Small intestine (tissue), 7 donors: ENCODE results near the gene PVALB. TPM values are rescaled to one million over a fixed set of nuclear protein-coding genes. Genes with fewer than 3 reads are reported as not detected.

Experiments
- DNase-seq, 2 donors: peaks; one replicate each; pipeline versions ENCODE4 v3.0.0 to v3.0.0-alpha.2; 2013
- FAIRE-seq: peaks from 2 replicates; lab custom pipeline; 2012; peaks lifted over from hg19 to GRCh38; lab: Jason Lieb, UNC
- H3K27ac ChIP-seq, 3 donors: one replicate each; pipeline ENCODE4 v1.5.1; 2013; ENCODE audit warnings: low read length in 2 of 3, mild to moderate bottlenecking in 2 of 3, control low read depth in 1 of 3, inconsistent platforms in 1 of 3, low read depth in 1 of 3, moderate library complexity in 1 of 3
- H3K27me3 ChIP-seq, 3 donors: one replicate each; pipeline ENCODE4 v1.6.1; 2013; ENCODE audit warnings: low read length in 3 of 3, inconsistent platforms in 1 of 3; ENCODE audit not compliant: control insufficient read depth in 3 of 3, insufficient read depth in 3 of 3
- H3K36me3 ChIP-seq, 3 donors: one replicate each; pipeline ENCODE4 v1.6.1; 2013; ENCODE audit warnings: low read length in 3 of 3, inconsistent platforms in 1 of 3, low read depth in 1 of 3, mild to moderate bottlenecking in 1 of 3, moderate library complexity in 1 of 3; ENCODE audit not compliant: control insufficient read depth in 3 of 3, insufficient read depth in 2 of 3
- H3K4me1 ChIP-seq, 3 donors: one replicate each; pipeline ENCODE4 v1.6.1; 2013; ENCODE audit warnings: low read length in 2 of 3, inconsistent platforms in 1 of 3, low read depth in 1 of 3, mild to moderate bottlenecking in 1 of 3, moderate library complexity in 1 of 3; ENCODE audit not compliant: control insufficient read depth in 3 of 3, insufficient read depth in 2 of 3
- H3K4me3 ChIP-seq, 3 donors: one replicate each; pipeline ENCODE4 v1.5.1; 2013; ENCODE audit warnings: low read length in 3 of 3, control low read depth in 1 of 3, inconsistent platforms in 1 of 3, low read depth in 1 of 3, mild to moderate bottlenecking in 1 of 3, moderate library complexity in 1 of 3
- H3K9me3 ChIP-seq, 2 donors: one replicate each; pipeline ENCODE4 v1.6.1; 2013; ENCODE audit warnings: low read depth in 1 of 2, low read length in 1 of 2; ENCODE audit not compliant: control insufficient read depth in 2 of 2, insufficient read depth in 1 of 2
- WGBS, 3 donors: extraction: QIAGEN DNeasy Blood & Tissue Kit; methylation state at CpG; one replicate each; pipeline ENCODE4 v1.1.7; 2013; 5-methylcytosine and 5-hydroxymethylcytosine counted together
- polyA plus RNA-seq, 4 donors: library from polyadenylated mRNA; stranded (reverse) in 3 of 4; unstranded in 1 of 4; fragments of 200-250 nt in 3 of 4; fragments of 120-200 nt in 1 of 4; gene quantifications; one replicate each; pipeline versions ENCODE4 v1.2.1 to v1.2.3, GENCODE V29; 2013
- donor health status: healthy with polysubstance abuse.
- donor health status: control.
- donor health status: control.
- donor health status: Bipolar disorder and iron deficiency.
- donor health status: healthy.

PVALB gene
- polyA plus RNA-seq, 4 donors = 0.27 TPM; not detected in 3

DNA sequence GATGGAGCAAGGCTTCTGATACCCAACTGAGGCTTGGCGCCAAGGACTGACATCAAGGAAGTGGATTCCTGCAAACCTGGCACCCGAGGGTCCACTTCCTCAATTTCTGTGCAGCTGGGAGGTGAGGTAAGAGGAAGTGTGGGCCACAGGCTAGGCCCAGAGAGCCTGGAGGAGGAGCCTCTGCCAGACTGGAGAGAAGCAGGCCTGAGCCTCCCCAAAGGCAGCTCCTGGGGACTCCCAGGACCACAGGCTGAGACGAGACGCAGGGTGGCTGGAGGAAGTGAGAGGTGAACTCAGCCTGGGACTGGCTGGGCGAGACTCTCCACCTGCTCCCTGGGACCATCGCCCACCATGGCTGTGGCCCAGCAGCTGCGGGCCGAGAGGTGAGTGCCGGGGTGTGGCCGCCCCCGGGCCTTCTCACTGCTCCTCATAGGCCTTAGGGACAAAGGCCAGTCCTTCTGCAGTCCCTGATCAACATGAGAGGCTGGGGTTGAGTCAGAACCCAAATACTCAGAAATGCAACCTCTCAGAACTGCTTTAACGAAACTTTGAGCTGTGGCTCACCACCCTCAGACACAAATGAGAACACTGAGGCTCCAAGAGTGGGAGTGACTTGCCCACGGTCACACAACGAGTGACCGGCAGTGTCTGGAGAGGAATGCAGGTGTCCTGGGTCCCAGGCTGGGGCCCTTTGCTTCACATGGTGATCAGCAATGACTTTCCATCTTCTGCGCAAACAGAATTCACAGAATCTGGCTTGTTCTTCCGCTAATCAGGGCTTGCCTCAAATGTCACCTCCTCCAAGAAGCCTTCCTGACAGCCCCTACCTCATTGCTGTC, 44.2 kb upstream of the PVALB start, which contains the start of gene NCF4:
Gene NCF4 (plus strand): TSS at position 186 of the 839 bp plus-strand sequence. CDS start 166 bp downstream, at position 352.
- Histone ChIP-seq H3K27ac (peak within 1 kb of the TSS in 2 of 3 donors; percentile 69 to 92), H3K4me3 (peak within 1 kb of the TSS in 1 of 3 donors; percentile 14), H3K9me3 (no peaks in the 10 kb centered on the region), H3K4me1 (no peaks in the 10 kb centered on the region), H3K36me3 (no peaks in the 10 kb centered on the region), H3K27me3 (peaks cover 0 to 4% (median 0%) of the 10 kb centered on the region in 3 donors)
- FAIRE-seq (no peak), DNase-seq (peak in 1 of 2 donors; percentile 45)
- WGBS, 3 donors = 42 to 54% (median 45%) methylated on average over 15 to 17 of the region's 17 CpGs

GRCh38 chr22:36860438-36860820, 43.6 kb upstream of the PVALB start:
- Histone ChIP-seq H3K27ac (peak overlapping the region in 1 of 3 donors; percentile 92), H3K4me3 (no peak overlapping the region), H3K27me3 (peaks cover 0 to 2% (median 0%) of the 10 kb centered on the region in 3 donors), H3K9me3 (no peaks in the 10 kb centered on the region), H3K4me1 (no peaks in the 10 kb centered on the region), H3K36me3 (no peaks in the 10 kb centered on the region)
- no peak for DNase-seq
- FAIRE-seq = no peak
- 95 to 100% (median 99%) methylated on average over 2 of the region's 2 CpGs for WGBS, 3 donors

DNA sequence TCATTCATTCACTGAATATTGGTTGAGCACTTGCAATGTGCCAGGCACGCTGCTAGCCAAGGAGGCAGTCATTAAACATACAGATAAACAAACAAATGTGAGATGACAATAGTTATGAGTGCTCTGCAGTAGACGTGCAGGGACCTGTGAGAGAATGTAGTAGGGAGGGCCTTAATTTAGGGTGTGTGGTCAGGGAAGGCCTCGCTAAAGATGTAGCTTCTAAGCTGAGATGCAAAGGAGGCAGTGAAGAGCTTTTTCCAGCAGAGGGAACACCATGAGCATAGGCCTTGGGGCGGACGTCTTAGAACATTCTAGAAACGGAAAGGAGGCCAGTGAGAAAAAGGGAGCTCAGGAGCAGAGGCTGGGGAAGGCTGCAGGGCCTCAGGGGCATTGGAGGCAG, 43.2 kb upstream of the PVALB start:
- Histone ChIP-seq H3K36me3 (no peaks in the 10 kb centered on the region), H3K27me3 (peaks cover 0 to 2% (median 0%) of the 10 kb centered on the region in 3 donors), H3K9me3 (no peaks in the 10 kb centered on the region), H3K4me1 (no peaks in the 10 kb centered on the region), H3K27ac (peak overlapping the region in 1 of 3 donors; percentile 92), H3K4me3 (no peak overlapping the region)
- WGBS, 3 donors = 64 to 70% (median 66%) methylated on average over 6 of the region's 6 CpGs
- no peak for FAIRE-seq
- no peak for DNase-seq

DNA sequence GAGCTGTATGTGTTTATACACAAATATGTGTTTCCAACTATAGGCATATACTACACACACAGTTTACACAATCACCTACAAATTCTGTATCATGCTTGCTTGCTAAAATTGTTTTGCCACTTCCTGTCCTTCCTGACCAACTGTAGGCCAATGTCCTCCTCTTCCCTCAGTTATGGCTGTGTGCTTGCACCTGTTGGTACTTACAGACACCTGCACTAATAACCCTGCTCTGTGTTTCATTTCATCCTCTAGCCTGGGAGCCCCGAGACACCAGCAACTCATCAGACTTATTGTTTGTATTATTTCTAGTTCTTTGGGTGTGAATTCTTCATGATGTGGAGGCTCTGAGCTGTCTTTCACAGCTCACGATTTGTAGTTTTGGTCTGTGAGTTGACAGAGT, 42.1 kb upstream of the PVALB start:
- WGBS, 3 donors = 67 to 76% (median 75%) methylated on average over 2 of the region's 2 CpGs
- H3K27me3 ChIP-seq = peaks cover 0 to 2% (median 0%) of the 10 kb centered on the region in 3 donors
- H3K27ac ChIP-seq = no peak overlapping the region
- H3K4me1 ChIP-seq = no peaks in the 10 kb centered on the region
- H3K36me3 ChIP-seq = no peaks in the 10 kb centered on the region
- DNase-seq = no peak
- FAIRE-seq = no peak
- H3K4me3 ChIP-seq = no peak overlapping the region
- H3K9me3 ChIP-seq = no peaks in the 10 kb centered on the region

DNA sequence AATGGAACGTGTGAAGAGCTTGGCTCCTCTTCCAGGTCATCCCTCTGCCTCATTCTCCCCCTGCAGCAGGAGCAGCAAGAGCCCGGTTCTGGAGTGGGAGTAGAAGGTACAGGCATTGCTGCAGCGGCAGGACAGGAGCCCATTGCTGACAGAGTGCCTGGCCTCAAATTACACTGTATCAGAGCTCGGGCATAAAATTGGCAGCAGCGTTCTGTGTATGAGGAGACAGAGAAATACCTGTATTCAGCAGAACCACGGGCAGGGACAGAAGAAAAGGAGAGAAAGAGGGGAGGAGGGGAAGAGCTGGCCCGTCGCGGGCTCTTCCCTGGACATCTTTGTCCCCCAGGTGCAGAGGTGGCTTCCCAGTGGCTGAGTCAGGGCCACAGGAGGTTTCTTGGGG, 41.3 kb upstream of the PVALB start:
- H3K27ac ChIP-seq = no peak overlapping the region

GRCh38 chr22:36856792-36857135, 39.9 kb upstream of the PVALB start:
- H3K27me3 ChIP-seq = peaks cover 0 to 2% (median 0%) of the 10 kb centered on the region in 3 donors
- 63 to 69% (median 66%) methylated on average over 8 of the region's 8 CpGs for WGBS, 3 donors
- no peak for FAIRE-seq
- no peak overlapping the region for H3K27ac ChIP-seq
- H3K36me3 ChIP-seq = no peaks in the 10 kb centered on the region
- peaks cover 0 to 2% of the 10 kb centered on the region in 2 donors for H3K9me3 ChIP-seq
- no peak overlapping the region for H3K4me3 ChIP-seq
- no peaks in the 10 kb centered on the region for H3K4me1 ChIP-seq
- no peak for DNase-seq

More for the DNA sequence above, 41.3 kb upstream of the PVALB start:
- Histone ChIP-seq H3K9me3 (no peaks in the 10 kb centered on the region), H3K27me3 (peaks cover 0 to 2% (median 0%) of the 10 kb centered on the region in 3 donors), H3K36me3 (no peaks in the 10 kb centered on the region), H3K4me3 (no peak overlapping the region), H3K4me1 (no peaks in the 10 kb centered on the region)
- DNase-seq = no peak
- 74 to 78% (median 78%) methylated on average over 9 of the region's 9 CpGs for WGBS, 3 donors
- FAIRE-seq = no peak

- no peaks in the 10 kb centered on the region for H3K36me3 ChIP-seq
- H3K4me1 ChIP-seq = no peaks in the 10 kb centered on the region
- H3K27ac ChIP-seq = no peak overlapping the region
- DNase-seq (peak; percentile 86 to 92), FAIRE-seq (no peak)
- H3K4me3 ChIP-seq = no peak overlapping the region
- H3K27me3 ChIP-seq = peaks cover 0 to 2% (median 0%) of the 10 kb centered on the region in 3 donors
- H3K9me3 ChIP-seq = peaks cover 0 to 2% of the 10 kb centered on the region in 2 donors
- WGBS, 3 donors = 3 to 6% (median 3%) methylated on average over 30 of the region's 30 CpGs
Measured at GRCh38 chr22:36856121-36856791, 39.4 kb upstream of the PVALB start.

- DNase-seq (no peak), FAIRE-seq (no peak)
- no peak overlapping the region for H3K4me3 ChIP-seq
- WGBS, 3 donors = 90 to 92% (median 91%) methylated on average over 3 of the region's 3 CpGs
- no peak overlapping the region for H3K27ac ChIP-seq
- no peaks in the 10 kb centered on the region for H3K36me3 ChIP-seq
- peaks cover 0 to 2% (median 0%) of the 10 kb centered on the region in 3 donors for H3K27me3 ChIP-seq
- H3K4me1 ChIP-seq = no peaks in the 10 kb centered on the region
- peaks cover 0 to 2% of the 10 kb centered on the region in 2 donors for H3K9me3 ChIP-seq
Measured at GRCh38 chr22:36855478-36855877, 38.6 kb upstream of the PVALB start.
